Neutrophil (primary cell): ENCODE data around the gene ZNF324.

Experiments
- H3K27ac ChIP-seq: fragments of 200-600 bp; sonication (generic); 2 replicates; pipeline ENCODE4 v1.5.1; 2016; ENCODE audit warnings: mild to moderate bottlenecking, moderate library complexity
- H3K27me3 ChIP-seq: fragments of 200-600 bp; sonication (generic); 2 replicates; pipeline ENCODE4 v1.6.0; 2016; ENCODE audit warnings: mild to moderate bottlenecking
- H3K36me3 ChIP-seq: fragments of 200-600 bp; sonication (generic); 2 replicates; pipeline ENCODE4 v1.5.1; 2017
- H3K4me1 ChIP-seq, 2 experiments: fragments of 200-600 bp in 1 of 2; sonication (generic) in 1 of 2; 1 replicate in 1 of 2; 2 replicates in 1 of 2; pipeline versions ENCODE4 v1.5.1 to v1.6.1; 2013 to 2016; ENCODE audit warnings: low read depth in 1 of 2, low read length in 1 of 2, mild to moderate bottlenecking in 1 of 2, moderate library complexity in 1 of 2; ENCODE audit not compliant: control insufficient read depth in 1 of 2, insufficient read depth in 1 of 2
- H3K4me3 ChIP-seq, 2 experiments: fragments of 200-600 bp in 1 of 2; sonication (generic) in 1 of 2; 1 replicate in 1 of 2; 2 replicates in 1 of 2; pipeline ENCODE4 v1.5.1; 2013 to 2016; ENCODE audit warnings: low read depth in 1 of 2, low read length in 1 of 2, mild to moderate bottlenecking in 1 of 2, moderate library complexity in 1 of 2
- H3K9me3 ChIP-seq: fragments of 200-600 bp; sonication (generic); 2 replicates; pipeline ENCODE4 v1.5.1; 2016
- CTCF ChIP-seq: fragments of 200-600 bp; sonication (generic); IDR thresholded peaks from 2 replicates; pipeline ENCODE4 v1.5.1; 2016; ENCODE audit warnings: antibody characterized with exemption

The ZNF324 gene

GRCh38 chr19:58479303-58479702 lies 12.4 kb downstream of the ZNF324 start:
- Histone ChIP-seq H3K9me3 (no peaks in the 10 kb centered on the region), H3K27ac (no peak overlapping the region), H3K4me1 (peaks cover 14 to 15% of the 10 kb centered on the region in 2 experiments), H3K4me3 (no peak overlapping the region), H3K36me3 (peaks cover 24% of the 10 kb centered on the region), H3K27me3 (no peaks in the 10 kb centered on the region)
- TF ChIP-seq CTCF: no peak

- Histone ChIP-seq H3K4me3 (no peak overlapping the region), H3K27ac (no peak overlapping the region), H3K27me3 (no peaks in the 10 kb centered on the region), H3K9me3 (no peaks in the 10 kb centered on the region), H3K4me1 (peaks cover 14 to 15% of the 10 kb centered on the region in 2 experiments), H3K36me3 (peaks cover 24% of the 10 kb centered on the region)
- no peak for TF ChIP-seq CTCF
These were observed 13.0 kb downstream of the ZNF324 start for GRCh38 chr19:58479736-58480480.

GRCh38 chr19:58480481-58480830 lies 13.6 kb downstream of the ZNF324 start:
- no peak for TF ChIP-seq CTCF
- Histone ChIP-seq H3K4me3 (no peak overlapping the region), H3K4me1 (peaks cover 10 to 11% of the 10 kb centered on the region in 2 experiments), H3K27me3 (no peaks in the 10 kb centered on the region), H3K9me3 (no peaks in the 10 kb centered on the region), H3K36me3 (peaks cover 24% of the 10 kb centered on the region), H3K27ac (no peak overlapping the region)

- H3K4me1 ChIP-seq: peaks cover 7 to 9% of the 10 kb centered on the region in 2 experiments
- no peak overlapping the region for H3K27ac ChIP-seq
- H3K27me3 ChIP-seq: no peaks in the 10 kb centered on the region
- no peak for TF ChIP-seq CTCF
- no peak overlapping the region for H3K4me3 ChIP-seq
- no peaks in the 10 kb centered on the region for H3K9me3 ChIP-seq
- H3K36me3 ChIP-seq: peaks cover 24% of the 10 kb centered on the region
These were observed 14.0 kb downstream of the ZNF324 start for GRCh38 chr19:58480831-58481230.

GRCh38 chr19:58482372-58482771 lies 15.5 kb downstream of the ZNF324 start:
- H3K27ac ChIP-seq: no peak overlapping the region
- H3K4me3 ChIP-seq: no peak overlapping the region
- H3K9me3 ChIP-seq: no peaks in the 10 kb centered on the region
- no peaks in the 10 kb centered on the region for H3K27me3 ChIP-seq
- H3K36me3 ChIP-seq: peaks cover 24% of the 10 kb centered on the region
- H3K4me1 ChIP-seq: no peaks in the 10 kb centered on the region
- no peak for TF ChIP-seq CTCF
